NOMO-1 treated with DMSO at 0.1 percent for 48 hours (cell line): ENCODE data around the gene JPH2.

Experiments used
- DNase-seq: peaks from one replicate; lab custom pipeline; 2025; ENCODE audit not compliant: unreplicated experiment; lab: John Stamatoyannopoulos, UW

Gene JPH2

GRCh38 chr20:44104798-44105517, 82.0 kb downstream of the JPH2 start:
- no peak for DNase-seq

- DNase-seq: no peak
Measured at GRCh38 chr20:44102582-44102981, 84.4 kb downstream of the JPH2 start.

- DNase-seq: no peak
Measured at GRCh38 chr20:44099832-44100231, 87.2 kb downstream of the JPH2 start.

- no peak for DNase-seq
Measured at GRCh38 chr20:44098657-44099056, 88.3 kb downstream of the JPH2 start.

GRCh38 chr20:44098256-44098630, 88.7 kb downstream of the JPH2 start:
- no peak for DNase-seq

- no peak for DNase-seq
Measured at GRCh38 chr20:44097521-44098255, 89.3 kb downstream of the JPH2 start.

GRCh38 chr20:44095831-44096230, 91.2 kb downstream of the JPH2 start:
- DNase-seq: no peak

- no peak for DNase-seq
Measured at GRCh38 chr20:44093249-44093582, 93.8 kb downstream of the JPH2 start.

GRCh38 chr20:44092551-44093248, 94.3 kb downstream of the JPH2 start:
- peak; percentile 52 for DNase-seq

- DNase-seq: no peak
Measured at GRCh38 chr20:44091026-44091425, 96.0 kb downstream of the JPH2 start.

GRCh38 chr20:44089987-44090674, 96.9 kb downstream of the JPH2 start:
- DNase-seq: peak; percentile 64

- DNase-seq: no peak
Measured at GRCh38 chr20:44087857-44088120, 99.2 kb downstream of the JPH2 start.

GRCh38 chr20:44087051-44087856, 99.7 kb downstream of the JPH2 start:
- no peak for DNase-seq

GRCh38 chr20:44085616-44086434, 101.2 kb downstream of the JPH2 start:
- DNase-seq: no peak

GRCh38 chr20:44084891-44085290, 102.1 kb downstream of the JPH2 start:
- no peak for DNase-seq

GRCh38 chr20:44084439-44084838, 102.5 kb downstream of the JPH2 start:
- DNase-seq: no peak

- no peak for DNase-seq
Measured at GRCh38 chr20:44083220-44083933, 103.6 kb downstream of the JPH2 start.

- no peak for DNase-seq
Measured at GRCh38 chr20:44081888-44082287, 105.1 kb downstream of the JPH2 start.

GRCh38 chr20:44081476-44081875, 105.5 kb downstream of the JPH2 start:
- no peak for DNase-seq
